Astrocyte (in vitro differentiated cells and primary cell): ENCODE measurements around the gene LIN9. TPM values are rescaled to one million over a fixed set of nuclear protein-coding genes. Genes with fewer than 3 reads are reported as not detected.

Experiments
- DNase-seq: peaks from one replicate; pipeline ENCODE4 v3.0.0-alpha.2; 2010; ENCODE audit warnings: low read depth
- FAIRE-seq: peaks from 2 replicates; lab custom pipeline; 2011; peaks lifted over from hg19 to GRCh38; lab: Jason Lieb, UNC
- H2AFZ ChIP-seq: 2 replicates; pipeline ENCODE4 v1.6.0; 2012; ENCODE audit warnings: low read depth, low read length, inconsistent platforms
- H3K27ac ChIP-seq: 2 replicates; pipeline ENCODE4 v1.5.1; 2011; ENCODE audit warnings: low read depth, low read length, inconsistent platforms
- H3K27me3 ChIP-seq: 2 replicates; pipeline ENCODE4 v1.6.0; 2011; ENCODE audit warnings: low read length, inconsistent platforms; ENCODE audit not compliant: insufficient read depth
- H3K36me3 ChIP-seq: 2 replicates; pipeline ENCODE4 v1.5.1; 2011; ENCODE audit warnings: low read length, inconsistent platforms; ENCODE audit not compliant: insufficient read depth
- H3K4me1 ChIP-seq: 2 replicates; pipeline ENCODE4 v1.5.1; 2011; ENCODE audit warnings: low read length, inconsistent platforms; ENCODE audit not compliant: insufficient read depth
- H3K4me2 ChIP-seq: 2 replicates; pipeline ENCODE4 v1.6.0; 2012; ENCODE audit warnings: low read length, inconsistent platforms
- H3K4me3 ChIP-seq: 2 replicates; pipeline ENCODE4 v1.5.1; 2011; ENCODE audit warnings: low read depth, mild to moderate bottlenecking, low read length, inconsistent platforms; ENCODE audit not compliant: insufficient read depth
- H3K79me2 ChIP-seq: 2 replicates; pipeline ENCODE4 v1.6.0; 2012; ENCODE audit warnings: mild to moderate bottlenecking, low read length, inconsistent platforms; ENCODE audit not compliant: insufficient read depth
- H3K9ac ChIP-seq: 2 replicates; pipeline ENCODE4 v1.6.0; 2012; ENCODE audit warnings: mild to moderate bottlenecking, low read length, inconsistent platforms
- H3K9me3 ChIP-seq: 2 replicates; pipeline ENCODE4 v1.5.1; 2012; ENCODE audit warnings: low read depth, mild to moderate bottlenecking, low read length, inconsistent platforms; ENCODE audit not compliant: insufficient read depth
- H4K20me1 ChIP-seq: 2 replicates; pipeline ENCODE4 v1.6.0; 2012; ENCODE audit warnings: low read length, inconsistent platforms; ENCODE audit not compliant: insufficient read depth
- H3K27ac Mint-ChIP-seq: one replicate; pipeline ENCODE4 v1.8.0; 2021; ENCODE audit warnings: mild to moderate bottlenecking, mixed read lengths; ENCODE audit not compliant: unreplicated experiment
- H3K27me3 Mint-ChIP-seq: one replicate; pipeline ENCODE4 v1.8.0; 2021; ENCODE audit warnings: low read depth, mixed read lengths; ENCODE audit not compliant: unreplicated experiment
- H3K36me3 Mint-ChIP-seq: one replicate; pipeline ENCODE4 v1.8.0; 2021; ENCODE audit warnings: low read depth, mixed read lengths; ENCODE audit not compliant: unreplicated experiment
- H3K4me1 Mint-ChIP-seq: one replicate; pipeline ENCODE4 v1.8.0; 2021; ENCODE audit warnings: low read depth, mixed read lengths; ENCODE audit not compliant: unreplicated experiment
- H3K4me3 Mint-ChIP-seq: one replicate; pipeline ENCODE4 v1.8.0; 2021; ENCODE audit warnings: mild to moderate bottlenecking, moderate library complexity, mixed read lengths; ENCODE audit not compliant: unreplicated experiment
- H3K9me3 Mint-ChIP-seq: one replicate; pipeline ENCODE4 v1.8.0; 2021; ENCODE audit warnings: mild to moderate bottlenecking, mixed read lengths; ENCODE audit not compliant: unreplicated experiment
- CTCF ChIP-seq: IDR thresholded peaks from 2 replicates; pipeline ENCODE4 v1.5.1; 2011; ENCODE audit warnings: low read depth, mild to moderate bottlenecking, inconsistent platforms, low read length, moderate library complexity; ENCODE audit not compliant: insufficient read depth
- EZH2 ChIP-seq: IDR thresholded peaks from 2 replicates; pipeline ENCODE4 v1.6.1; 2012; ENCODE audit warnings: mild to moderate bottlenecking, low read length, inconsistent platforms; ENCODE audit not compliant: insufficient read depth
- total RNA-seq: library from RNA; stranded (reverse); gene quantifications from 2 replicates; pipeline ENCODE4 v1.2.1, GENCODE V29; 2021

LIN9 gene
- total RNA-seq, 1 donor from 2014 or later = 4.0 TPM

GRCh38 chr1:226222686-226223085, 86.3 kb downstream of the LIN9 start:
- Histone ChIP-seq H3K4me2 (no peak overlapping the region), H3K4me3 (no peak overlapping the region), H3K9ac (no peak overlapping the region), H3K79me2 (no peaks in the 10 kb centered on the region), H3K4me1 (no peaks in the 10 kb centered on the region), H3K9me3 (no peaks in the 10 kb centered on the region), H3K36me3 (no peaks in the 10 kb centered on the region), H4K20me1 (no peaks in the 10 kb centered on the region), H2AFZ (no peak overlapping the region), H3K27me3 (peaks cover 3% of the 10 kb centered on the region), H3K27ac (no peak overlapping the region)
- Mint-ChIP-seq H3K9me3 (no peaks in the 10 kb centered on the region), H3K27ac (no peak overlapping the region), H3K36me3 (no peaks in the 10 kb centered on the region), H3K4me1 (no peaks in the 10 kb centered on the region), H3K27me3 (peaks cover 32% of the 10 kb centered on the region), H3K4me3 (no peak overlapping the region)
- FAIRE-seq (no peak), DNase-seq (no peak)
- no peak for TF ChIP-seq EZH2
- TF ChIP-seq CTCF = no peak

- Mint-ChIP-seq H3K27me3 (peaks cover 23% of the 10 kb centered on the region), H3K27ac (no peak overlapping the region), H3K9me3 (no peaks in the 10 kb centered on the region), H3K36me3 (no peaks in the 10 kb centered on the region), H3K4me3 (no peak overlapping the region), H3K4me1 (peaks cover 3% of the 10 kb centered on the region)
- peak overlapping the region; percentile 20 for H2AFZ ChIP-seq
- H3K4me1 ChIP-seq = no peaks in the 10 kb centered on the region
- H3K4me2 ChIP-seq = no peak overlapping the region
- FAIRE-seq = no peak
- no peak overlapping the region for H3K9ac ChIP-seq
- no peaks in the 10 kb centered on the region for H3K9me3 ChIP-seq
- H4K20me1 ChIP-seq = no peaks in the 10 kb centered on the region
- TF ChIP-seq EZH2 (no peak), CTCF (no peak)
- H3K27ac ChIP-seq = no peak overlapping the region
- peaks cover 3% of the 10 kb centered on the region for H3K27me3 ChIP-seq
- no peak for DNase-seq
- H3K4me3 ChIP-seq = no peak overlapping the region
- H3K79me2 ChIP-seq = no peaks in the 10 kb centered on the region
- no peaks in the 10 kb centered on the region for H3K36me3 ChIP-seq
Measured at GRCh38 chr1:226220473-226221189, 88.3 kb downstream of the LIN9 start.

- Mint-ChIP-seq H3K4me3 (no peak overlapping the region), H3K27me3 (peaks cover 6% of the 10 kb centered on the region), H3K4me1 (peaks cover 3% of the 10 kb centered on the region), H3K27ac (no peak overlapping the region), H3K36me3 (no peaks in the 10 kb centered on the region), H3K9me3 (no peaks in the 10 kb centered on the region)
- Histone ChIP-seq H2AFZ (peak overlapping the region; percentile 26), H3K9me3 (no peaks in the 10 kb centered on the region), H3K36me3 (no peaks in the 10 kb centered on the region), H3K4me1 (no peaks in the 10 kb centered on the region), H3K4me2 (no peak overlapping the region), H3K27ac (no peak overlapping the region), H3K4me3 (no peak overlapping the region), H4K20me1 (no peaks in the 10 kb centered on the region), H3K9ac (no peak overlapping the region), H3K79me2 (no peaks in the 10 kb centered on the region), H3K27me3 (no peaks in the 10 kb centered on the region)
- FAIRE-seq (no peak), DNase-seq (no peak)
- no peak for TF ChIP-seq EZH2
- TF ChIP-seq CTCF = no peak
Measured at GRCh38 chr1:226217273-226217672, 91.7 kb downstream of the LIN9 start.
